HepG2 (cell line): ENCODE results near the gene DNAJC13. TPM values are rescaled to one million over a fixed set of nuclear protein-coding genes. Genes with fewer than 3 reads are reported as not detected.

Experiments used
- ATAC-seq: fragments of 200-7000 bp; cut with Tn5 transposase; 3 replicates; pipeline ENCODE4 v1.9.1; 2020; ENCODE audit warnings: mild to moderate bottlenecking, moderate library complexity
- BruUV-seq: library from RNA; stranded (reverse); fragments of 400-500 nt; replicated peaks from 2 replicates; lab custom pipeline; 2021; lab: Mats Ljungman, UMichigan
- CTCF ChIA-PET: fragments of 300-600 bp; formaldehyde crosslinking; extraction: SDS; loops from one replicate; lab custom pipeline; 2021; ENCODE audit warnings: low total read pairs, inconsistent platforms, low intra/inter-chr PET ratio; lab: Yijun Ruan, JAX
- POLR2A ChIA-PET: fragments of 350-600 bp; sonication (Branson Sonifier 250); formaldehyde crosslinking; loops from one replicate; lab custom pipeline; 2020; ENCODE audit warnings: antibody characterized with exemption, inconsistent platforms; lab: Yijun Ruan, JAX
- DNase-seq: peaks from one replicate; pipeline ENCODE4 v3.0.0-alpha.2; 2015; ENCODE audit warnings: low spot score
- FAIRE-seq: peaks from 3 replicates; lab custom pipeline; 2011; peaks lifted over from hg19 to GRCh38; lab: Jason Lieb, UNC
- H2AFZ ChIP-seq: one replicate; pipeline ENCODE4 v1.6.1; 2011; ENCODE audit warnings: low read length, inconsistent platforms
- H3K27ac ChIP-seq: fragments of 300-600 bp; 3 replicates; pipeline ENCODE4 v1.8.0; 2011; ENCODE audit warnings: mixed run types, mild to moderate bottlenecking, mixed read lengths, low read length, inconsistent platforms; ENCODE audit not compliant: insufficient read depth; ENCODE audit errors: extremely low read length
- H3K27me3 ChIP-seq, 2 experiments: fragments of 200-600 bp in 1 of 2; 2 replicates in 1 of 2; 3 replicates in 1 of 2; pipeline versions ENCODE4 v1.6.0 to v1.8.0; 2011; ENCODE audit warnings: low read length in 2 of 2, mild to moderate bottlenecking in 2 of 2, moderate library complexity in 2 of 2, inconsistent platforms in 1 of 2; ENCODE audit not compliant: insufficient read depth in 2 of 2, control insufficient read depth in 1 of 2
- H3K36me3 ChIP-seq, 2 experiments: fragments of 200-600 bp in 1 of 2; replicated peaks in 1 of 2; 2 replicates in 1 of 2; 3 replicates in 1 of 2; pipeline versions ENCODE4 v1.5.1 to v1.8.0; 2011; ENCODE audit warnings: low read length in 2 of 2, inconsistent platforms in 1 of 2; ENCODE audit not compliant: insufficient read depth in 2 of 2, control insufficient read depth in 1 of 2
- H3K4me1 ChIP-seq: 2 replicates; pipeline ENCODE4 v1.5.1; 2012; ENCODE audit warnings: low read length, inconsistent platforms; ENCODE audit not compliant: insufficient read depth
- H3K4me2 ChIP-seq: 2 replicates; pipeline ENCODE4 v1.6.0; 2011; ENCODE audit warnings: low read depth, low read length, inconsistent platforms
- H3K4me3 ChIP-seq, 3 experiments: fragments of 200-600 bp in 1 of 3; sonication (generic), shearing (Covaris generic) in 1 of 3; replicated peaks in 1 of 3; 2 replicates each; pipeline ENCODE4 v1.5.1; 2011 to 2016; ENCODE audit warnings: low read length in 3 of 3, inconsistent platforms in 2 of 3, low read depth in 2 of 3, mild to moderate bottlenecking in 2 of 3, control low read depth in 1 of 3, mixed read lengths in 1 of 3; ENCODE audit not compliant: insufficient read depth in 1 of 3
- H3K79me2 ChIP-seq: one replicate; pipeline ENCODE4 v1.6.1; 2011; ENCODE audit warnings: low read length, inconsistent platforms; ENCODE audit not compliant: insufficient read depth
- H3K9ac ChIP-seq: 2 replicates; pipeline ENCODE4 v1.6.0; 2011; ENCODE audit warnings: mild to moderate bottlenecking, low read depth, low read length, inconsistent platforms; ENCODE audit not compliant: insufficient read depth
- H3K9me3 ChIP-seq: 2 replicates; pipeline ENCODE4 v1.5.1; 2012; ENCODE audit warnings: mild to moderate bottlenecking, low read length
- H4K20me1 ChIP-seq: 2 replicates; pipeline ENCODE4 v1.6.0; 2011; ENCODE audit warnings: inconsistent platforms, mild to moderate bottlenecking, low read length, moderate library complexity; ENCODE audit not compliant: insufficient read depth
- ETV5 ChIP-seq: IDR thresholded peaks from 2 replicates; pipeline ENCODE4 v1.6.1; 2018; ENCODE audit warnings: missing biosample characterization, missing genetic modification reagents, inconsistent platforms, borderline replicate concordance
- FOXK2 ChIP-seq: fragments of 450-650 bp; IDR thresholded peaks from 2 replicates; pipeline ENCODE4 v1.6.1; 2016
- HMGA1 ChIP-seq: sonication (generic); formaldehyde crosslinking; conservative IDR thresholded peaks from 2 replicates; pipeline ENCODE4 v1.4.0; 2020; ENCODE audit warnings: missing genetic modification reagents
- JUN ChIP-seq: sonication (generic); formaldehyde crosslinking; IDR thresholded peaks from 2 replicates; pipeline ENCODE4 v1.4.0; 2020; ENCODE audit warnings: mild to moderate bottlenecking, missing genetic modification reagents
- ZC3H13 ChIP-seq: sonication (generic); formaldehyde crosslinking; IDR thresholded peaks from 2 replicates; pipeline ENCODE4 v1.8.1; 2023; ENCODE audit warnings: mild to moderate bottlenecking, missing genetic modification reagents, moderate library complexity
- ZFP36L2 ChIP-seq: sonication (generic); formaldehyde crosslinking; IDR thresholded peaks from 2 replicates; pipeline ENCODE4 v1.4.0; 2020; ENCODE audit warnings: missing genetic modification reagents
- ZNF569 ChIP-seq: sonication (generic); formaldehyde crosslinking; IDR thresholded peaks from 2 replicates; pipeline ENCODE4 v1.5.0; 2020; ENCODE audit warnings: mild to moderate bottlenecking, missing genetic modification reagents, moderate library complexity, borderline replicate concordance
- ZNF674 ChIP-seq: sonication (generic); formaldehyde crosslinking; IDR thresholded peaks from 2 replicates; pipeline ENCODE4 v1.5.0; 2020; ENCODE audit warnings: low read depth, mild to moderate bottlenecking, missing genetic modification reagents
- whole genome bisulfite sequencing: methylation state at CpG from one replicate; pipeline ENCODE4 v1.1.6; 2017; ENCODE audit warnings: low lambda C conversion rate; 5-methylcytosine and 5-hydroxymethylcytosine counted together
- in situ Hi-C: cut with HindIII; loops from 2 replicates; pipeline ENCODE4 v1.10.0; 2017; ENCODE audit warnings: low pct_unique_long_range_greater_than_20kb; ENCODE audit not compliant: extremely low pct_ligation_motif_present
- intact Hi-C: fragments of 100-400 bp; cut with micrococcal nuclease; formaldehyde crosslinking; loops from one replicate; pipeline ENCODE4 v1.10.0; 2022; ENCODE audit not compliant: unreplicated experiment
- polyA plus RNA-seq, 8 experiments: library from polyadenylated mRNA; depleted of rRNA in 3 of 8; stranded (reverse) in 7 of 8; unstranded in 1 of 8; fragments of >200 nt; fragmentation: Illumina TruSeq in 4 of 8; extraction: Trizol in 4 of 8; gene quantifications; 2 replicates each; pipeline versions ENCODE4 v1.2.1 to v1.2.3, GENCODE V29; 2011 to 2016; ENCODE audit warnings: low read depth in 4 of 8, missing spikeins in 1 of 8, mixed read lengths in 1 of 8; ENCODE audit not compliant: insufficient read depth in 1 of 8
- total RNA-seq, 5 experiments: library from RNA; depleted of rRNA; stranded (reverse); fragments of >200 nt; fragmentation: Illumina TruSeq; extraction: Trizol; gene quantifications; 2 replicates each; pipeline ENCODE4 v1.2.3, GENCODE V29; 2016; ENCODE audit warnings: low read depth in 1 of 5
- TF ChIP-seq, protein P1 (sequence below): sonication (generic); formaldehyde crosslinking; IDR thresholded peaks from 2 replicates; pipeline ENCODE4 v1.5.0; 2020; ENCODE audit warnings: mild to moderate bottlenecking, missing genetic modification reagents
- TF ChIP-seq, protein P2 (sequence below), 2 experiments: sonication (generic) in 1 of 2; formaldehyde crosslinking in 1 of 2; IDR thresholded peaks; 2 replicates each; pipeline versions ENCODE4 v1.4.0 to v1.6.1; 2016 to 2020; ENCODE audit warnings: borderline replicate concordance in 1 of 2, low read depth in 1 of 2, mild to moderate bottlenecking in 1 of 2, missing genetic modification reagents in 1 of 2

DNAJC13 gene
- total and polyA plus RNA-seq, 2 of the 13 experiments (the other 11 are each of a cell fraction or from before 2014, with no cell fraction given) = 9.1 to 26.2 TPM

DNA sequence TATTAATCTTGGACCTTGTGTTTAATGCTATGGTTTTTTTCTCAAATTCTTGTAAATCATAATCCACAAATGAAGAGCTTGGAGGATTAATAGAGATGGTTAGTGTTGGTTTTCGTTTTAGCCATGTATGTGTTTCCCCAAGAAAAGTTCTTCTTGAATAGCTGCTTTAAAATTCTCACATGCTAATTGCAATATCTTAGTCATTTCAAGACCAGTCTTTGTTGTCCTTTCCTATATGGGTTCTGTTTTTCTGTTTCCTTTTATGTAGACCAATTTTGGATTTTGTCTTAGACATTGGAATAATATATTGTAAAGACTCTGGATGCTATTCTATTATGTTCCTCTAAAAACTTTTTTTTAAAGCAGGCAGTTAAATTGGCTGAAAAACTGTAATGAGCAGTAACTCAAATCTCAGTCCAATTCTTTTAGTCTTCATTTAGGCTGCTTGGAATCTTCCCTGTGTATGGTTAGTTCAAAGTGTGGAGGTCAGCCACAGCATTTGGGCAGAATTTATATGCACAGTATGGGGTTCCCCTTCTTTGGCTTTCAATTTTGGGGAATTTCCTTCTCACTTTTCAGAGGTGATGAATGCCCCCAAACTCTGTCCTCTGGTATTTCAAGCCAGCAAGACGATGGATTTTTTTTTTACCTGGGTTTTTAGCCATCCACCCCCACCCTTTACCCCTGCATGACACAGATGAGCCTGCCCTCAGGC, 39.1 kb upstream of the DNAJC13 start:
- ATAC-seq (no peak), FAIRE-seq (no peak), DNase-seq (no peak)
- no TSS peak for BruUV-seq
- no peak overlapping the region for H3K9ac ChIP-seq
- ChIA-PET CTCF (no interaction called here), POLR2A (no interaction called here)
- H3K9me3 ChIP-seq = no peaks in the 10 kb centered on the region
- no peak overlapping the region for H3K4me3 ChIP-seq
- H3K27ac ChIP-seq = no peak overlapping the region
- no peak overlapping the region for H3K4me2 ChIP-seq
- WGBS = 2% methylated on average over 2 of the region's 2 CpGs
- H3K27me3 ChIP-seq = peaks cover 0 to 5% of the 10 kb centered on the region in 2 experiments; a peak in 2 of 5 replicates
- H3K79me2 ChIP-seq = no peaks in the 10 kb centered on the region
- intact Hi-C loops = no loop called here
- in situ Hi-C loops = no loop called here
- no peak for TF ChIP-seq ZNF674 (CRISPR knock-in tag)
- no peak for TF ChIP-seq ETV5 (CRISPR knock-in tag)
- TF ChIP-seq ZNF569 = no peak
- no peaks in the 10 kb centered on the region for H3K36me3 ChIP-seq
- H3K4me1 ChIP-seq = peaks cover 10% of the 10 kb centered on the region; the same call in 1 of the 2 replicates
- no peak overlapping the region for H2AFZ ChIP-seq
- H4K20me1 ChIP-seq = no peaks in the 10 kb centered on the region

DNA sequence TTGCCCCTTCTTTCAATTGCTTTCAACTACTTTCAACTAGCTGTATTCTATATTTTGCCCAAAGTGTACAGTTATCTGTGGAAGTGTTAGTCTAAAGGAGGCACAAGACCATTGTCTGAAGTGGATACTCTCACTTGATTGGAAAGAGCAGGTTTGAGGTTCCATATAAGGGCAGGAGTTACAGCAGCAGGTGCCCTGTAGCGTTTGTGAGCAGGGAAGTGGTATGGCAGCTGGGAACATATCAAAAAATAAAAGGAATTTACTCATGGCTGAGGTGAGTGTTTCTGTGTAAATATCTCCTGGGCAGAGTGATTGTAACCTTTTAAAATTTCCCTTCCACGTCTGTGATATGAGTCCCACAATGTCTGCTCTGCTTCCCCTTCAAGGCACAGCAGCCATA, 38.5 kb upstream of the DNAJC13 start:
- H4K20me1 ChIP-seq = no peaks in the 10 kb centered on the region
- peaks cover 12% of the 10 kb centered on the region; the same call in 1 of the 2 replicates for H3K4me1 ChIP-seq
- H3K27ac ChIP-seq = no peak overlapping the region
- H3K9me3 ChIP-seq = no peaks in the 10 kb centered on the region
- intact Hi-C loops = no loop called here
- H3K4me3 ChIP-seq = no peak overlapping the region
- ATAC-seq = no peak
- FAIRE-seq = no peak
- H3K27me3 ChIP-seq = peaks cover 0 to 5% of the 10 kb centered on the region in 2 experiments; a peak in 2 of 5 replicates
- no peaks in the 10 kb centered on the region for H3K79me2 ChIP-seq
- no peak overlapping the region for H3K4me2 ChIP-seq
- WGBS = 10% methylated on average over 2 of the region's 2 CpGs
- H2AFZ ChIP-seq = no peak overlapping the region
- no peak overlapping the region for H3K9ac ChIP-seq
- BruUV-seq = no TSS peak
- no peaks in the 10 kb centered on the region for H3K36me3 ChIP-seq
- ChIA-PET CTCF (no interaction called here), POLR2A (no interaction called here)
- no peak for DNase-seq
- in situ Hi-C loops = no loop called here
- TF ChIP-seq HMGA1 (CRISPR knock-in tag) (no peak), JUN (no peak), ZC3H13 (CRISPR knock-in tag) (no peak), ZFP36L2 (CRISPR knock-in tag) (no peak), FOXK2 (no peak)
- TF ChIP-seq, protein P1, sequence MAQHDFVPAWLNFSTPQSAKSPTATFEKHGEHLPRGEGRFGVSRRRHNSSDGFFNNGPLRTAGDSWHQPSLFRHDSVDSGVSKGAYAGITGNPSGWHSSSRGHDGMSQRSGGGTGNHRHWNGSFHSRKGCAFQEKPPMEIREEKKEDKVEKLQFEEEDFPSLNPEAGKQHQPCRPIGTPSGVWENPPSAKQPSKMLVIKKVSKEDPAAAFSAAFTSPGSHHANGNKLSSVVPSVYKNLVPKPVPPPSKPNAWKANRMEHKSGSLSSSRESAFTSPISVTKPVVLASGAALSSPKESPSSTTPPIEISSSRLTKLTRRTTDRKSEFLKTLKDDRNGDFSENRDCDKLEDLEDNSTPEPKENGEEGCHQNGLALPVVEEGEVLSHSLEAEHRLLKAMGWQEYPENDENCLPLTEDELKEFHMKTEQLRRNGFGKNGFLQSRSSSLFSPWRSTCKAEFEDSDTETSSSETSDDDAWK (CRISPR knock-in tag) = no peak
- TF ChIP-seq, protein P2, sequence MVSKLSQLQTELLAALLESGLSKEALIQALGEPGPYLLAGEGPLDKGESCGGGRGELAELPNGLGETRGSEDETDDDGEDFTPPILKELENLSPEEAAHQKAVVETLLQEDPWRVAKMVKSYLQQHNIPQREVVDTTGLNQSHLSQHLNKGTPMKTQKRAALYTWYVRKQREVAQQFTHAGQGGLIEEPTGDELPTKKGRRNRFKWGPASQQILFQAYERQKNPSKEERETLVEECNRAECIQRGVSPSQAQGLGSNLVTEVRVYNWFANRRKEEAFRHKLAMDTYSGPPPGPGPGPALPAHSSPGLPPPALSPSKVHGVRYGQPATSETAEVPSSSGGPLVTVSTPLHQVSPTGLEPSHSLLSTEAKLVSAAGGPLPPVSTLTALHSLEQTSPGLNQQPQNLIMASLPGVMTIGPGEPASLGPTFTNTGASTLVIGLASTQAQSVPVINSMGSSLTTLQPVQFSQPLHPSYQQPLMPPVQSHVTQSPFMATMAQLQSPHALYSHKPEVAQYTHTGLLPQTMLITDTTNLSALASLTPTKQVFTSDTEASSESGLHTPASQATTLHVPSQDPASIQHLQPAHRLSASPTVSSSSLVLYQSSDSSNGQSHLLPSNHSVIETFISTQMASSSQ (IDR thresholded peaks at IDR 0.05; ENCODE audit: low read depth) = no peak
- TF ChIP-seq, protein P2 (CRISPR knock-in tag; IDR thresholded peaks at IDR 0.05; ENCODE audit: borderline replicate concordance) = no peak
